Measurements from ENCODE around the gene CUX1. TPM values are rescaled to one million over a fixed set of nuclear protein-coding genes. Genes with fewer than 3 reads are reported as not detected.
A peak's percentile ranks its signal among the peaks of the same experiment; 100 is the strongest.

The CUX1 gene
- total and polyA plus RNA-seq, 12 donors = 34.5 to 176 (median 145) TPM

- DNase-seq = no peak
- 59 to 71% methylated on average over 5 of the region's 5 CpGs for WGBS, 2 donors
- intact Hi-C loops (cut with DNase I) = no loop called here
- H3K27ac ChIP-seq = no peak overlapping the region
- no peaks in the 10 kb centered on the region for H3K9me3 ChIP-seq
- H3K36me3 ChIP-seq = peaks cover 0 to 93% (median 14%) of the 10 kb centered on the region in 9 donors
- H3K4me3 ChIP-seq = no peak overlapping the region
- peak in 1 of 8 donors; percentile 22 for ATAC-seq
- H3K27me3 ChIP-seq = no peaks in the 10 kb centered on the region
- no peak for TF ChIP-seq CTCF (IDR thresholded peaks at IDR 0.05)
- H3K4me1 ChIP-seq = peaks cover 0 to 3% (median 0%) of the 10 kb centered on the region in 9 donors
Measured at GRCh38 chr7:102106625-102107024, 289.2 kb downstream of the CUX1 start.

- H3K36me3 ChIP-seq = peaks cover 0 to 91% (median 16%) of the 10 kb centered on the region in 9 donors
- 93% methylated on average over 19 of the region's 19 CpGs for WGBS, 2 donors
- H3K4me3 ChIP-seq = no peak overlapping the region
- intact Hi-C loops (cut with DNase I) = no loop called here
- ATAC-seq (no peak), DNase-seq (no peak)
- no peaks in the 10 kb centered on the region for H3K9me3 ChIP-seq
- H3K4me1 ChIP-seq = peaks cover 0 to 3% (median 0%) of the 10 kb centered on the region in 9 donors
- TF ChIP-seq CTCF (IDR thresholded peaks at IDR 0.05) = no peak
- H3K27ac ChIP-seq = no peak overlapping the region
- H3K27me3 ChIP-seq = no peaks in the 10 kb centered on the region
Measured at GRCh38 chr7:102107474-102108104, 290.2 kb downstream of the CUX1 start.

GRCh38 chr7:102111061-102112041 lies 293.9 kb downstream of the CUX1 start:
- WGBS, 2 donors = 83% methylated on average over 36 of the region's 36 CpGs
- peaks cover 0 to 3% (median 0%) of the 10 kb centered on the region in 9 donors for H3K4me1 ChIP-seq
- intact Hi-C loops (cut with DNase I) = loop anchor here in 1 of 10 donors (10.0 kb wide), 1 partner anchor 123 kb away; no protein-coding TSS in a partner anchor
- no peak overlapping the region for H3K27ac ChIP-seq
- no peak for DNase-seq
- no peaks in the 10 kb centered on the region for H3K9me3 ChIP-seq
- no peak overlapping the region for H3K4me3 ChIP-seq
- no peaks in the 10 kb centered on the region for H3K27me3 ChIP-seq
- no peak for TF ChIP-seq CTCF (IDR thresholded peaks at IDR 0.05)
- peaks cover 0 to 92% (median 27%) of the 10 kb centered on the region in 9 donors for H3K36me3 ChIP-seq
- peak in 2 of 8 donors; percentile 25 to 38 for ATAC-seq

GRCh38 chr7:102115181-102115580 lies 297.8 kb downstream of the CUX1 start:
- no peaks in the 10 kb centered on the region for H3K9me3 ChIP-seq
- no peak overlapping the region for H3K4me3 ChIP-seq
- peaks cover 0 to 4% (median 0%) of the 10 kb centered on the region in 9 donors for H3K4me1 ChIP-seq
- no peaks in the 10 kb centered on the region for H3K27me3 ChIP-seq
- H3K27ac ChIP-seq = no peak overlapping the region
- ATAC-seq = no peak
- no peak for DNase-seq
- WGBS, 2 donors = 97 to 98% methylated on average over 7 of the region's 7 CpGs
- no peak for TF ChIP-seq CTCF (IDR thresholded peaks at IDR 0.05)
- H3K36me3 ChIP-seq = peaks cover 0 to 93% (median 18%) of the 10 kb centered on the region in 9 donors
- intact Hi-C loops (cut with DNase I) = loop anchor here in 1 of 10 donors (10.0 kb wide), 1 partner anchor 120 kb away; no protein-coding TSS in a partner anchor

Data from heart right ventricle (tissue), 16 donors.